ENCODE data around the gene ZBTB6. TPM values are rescaled to one million over a fixed set of nuclear protein-coding genes. Genes with fewer than 3 reads are reported as not detected.
A peak's percentile ranks its signal among the peaks of the same experiment; 100 is the strongest.

The ZBTB6 gene
- total and polyA plus RNA-seq, 2 of the 13 experiments (the other 11 are each of a cell fraction or from before 2014, with no cell fraction given): 3.7 to 7.1 TPM

GRCh38 chr9:122904823-122905710 lies 8.1 kb downstream of the ZBTB6 start, which contains the start of gene RC3H2 (continued):
- TF ChIP-seq ZBTB37 (CRISPR knock-in tag; IDR thresholded peaks at IDR 0.05) (no peak), SYNCRIP (IDR thresholded peaks at IDR 0.05; ENCODE audit: insufficient read depth, low read depth, low read length) (no peak), MEIS2 (CRISPR knock-in tag; IDR thresholded peaks at IDR 0.05) (no peak; the same call in 1 of the 2 replicates), SALL1 (CRISPR knock-in tag; IDR thresholded peaks at IDR 0.05) (peak; percentile 68), ZNF274 (CRISPR knock-in tag; IDR thresholded peaks at IDR 0.05) (peak; percentile 47; the same call in 1 of the 2 replicates), ZNF460 (CRISPR knock-in tag; IDR thresholded peaks at IDR 0.05; ENCODE audit: borderline replicate concordance) (no peak), SIX1 (CRISPR knock-in tag; IDR thresholded peaks at IDR 0.05; ENCODE audit: borderline replicate concordance) (no peak), EHMT2 (IDR thresholded peaks at IDR 0.05; ENCODE audit: borderline replicate concordance, low read depth, low read length) (no peak), YEATS4 (CRISPR knock-in tag; IDR thresholded peaks at IDR 0.05; ENCODE audit: borderline replicate concordance) (peak; percentile 88), CENPX (CRISPR knock-in tag; IDR thresholded peaks at IDR 0.05) (no peak), ISX (CRISPR knock-in tag; conservative IDR thresholded peaks at IDR 0.05) (no peak), NBN (conservative IDR thresholded peaks at IDR 0.05) (no peak), RFX3 (CRISPR knock-in tag; IDR thresholded peaks at IDR 0.05) (no peak), ZKSCAN5 (CRISPR knock-in tag; IDR thresholded peaks at IDR 0.05) (no peak), GATAD1 (CRISPR knock-in tag; IDR thresholded peaks at IDR 0.05) (peak; percentile 92), ATAD3A (CRISPR knock-in tag; IDR thresholded peaks at IDR 0.05) (no peak), NR2C2 (CRISPR knock-in tag; IDR thresholded peaks at IDR 0.05; ENCODE audit: borderline replicate concordance) (peak; percentile 82; the same call in 1 of the 2 replicates), RELA (CRISPR knock-in tag; IDR thresholded peaks at IDR 0.05) (no peak), AKAP8 (CRISPR knock-in tag; IDR thresholded peaks at IDR 0.05) (peak; percentile 62; the same call in 1 of the 2 replicates), ZNF720 (CRISPR knock-in tag; IDR thresholded peaks at IDR 0.05) (no peak), SRSF9 (IDR thresholded peaks at IDR 0.05; ENCODE audit: borderline replicate concordance, insufficient read depth, low read depth, low read length, poor library complexity, severe bottlenecking) (no peak)
- TF ChIP-seq, protein P1, sequence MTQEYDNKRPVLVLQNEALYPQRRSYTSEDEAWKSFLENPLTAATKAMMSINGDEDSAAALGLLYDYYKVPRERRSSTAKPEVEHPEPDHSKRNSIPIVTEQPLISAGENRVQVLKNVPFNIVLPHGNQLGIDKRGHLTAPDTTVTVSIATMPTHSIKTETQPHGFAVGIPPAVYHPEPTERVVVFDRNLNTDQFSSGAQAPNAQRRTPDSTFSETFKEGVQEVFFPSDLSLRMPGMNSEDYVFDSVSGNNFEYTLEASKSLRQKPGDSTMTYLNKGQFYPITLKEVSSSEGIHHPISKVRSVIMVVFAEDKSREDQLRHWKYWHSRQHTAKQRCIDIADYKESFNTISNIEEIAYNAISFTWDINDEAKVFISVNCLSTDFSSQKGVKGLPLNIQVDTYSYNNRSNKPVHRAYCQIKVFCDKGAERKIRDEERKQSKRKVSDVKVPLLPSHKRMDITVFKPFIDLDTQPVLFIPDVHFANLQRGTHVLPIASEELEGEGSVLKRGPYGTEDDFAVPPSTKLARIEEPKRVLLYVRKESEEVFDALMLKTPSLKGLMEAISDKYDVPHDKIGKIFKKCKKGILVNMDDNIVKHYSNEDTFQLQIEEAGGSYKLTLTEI (CRISPR knock-in tag; conservative IDR thresholded peaks at IDR 0.05): no peak
- TF ChIP-seq, protein P2, sequence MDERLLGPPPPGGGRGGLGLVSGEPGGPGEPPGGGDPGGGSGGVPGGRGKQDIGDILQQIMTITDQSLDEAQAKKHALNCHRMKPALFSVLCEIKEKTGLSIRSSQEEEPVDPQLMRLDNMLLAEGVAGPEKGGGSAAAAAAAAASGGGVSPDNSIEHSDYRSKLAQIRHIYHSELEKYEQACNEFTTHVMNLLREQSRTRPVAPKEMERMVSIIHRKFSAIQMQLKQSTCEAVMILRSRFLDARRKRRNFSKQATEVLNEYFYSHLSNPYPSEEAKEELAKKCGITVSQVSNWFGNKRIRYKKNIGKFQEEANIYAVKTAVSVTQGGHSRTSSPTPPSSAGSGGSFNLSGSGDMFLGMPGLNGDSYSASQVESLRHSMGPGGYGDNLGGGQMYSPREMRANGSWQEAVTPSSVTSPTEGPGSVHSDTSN (CRISPR knock-in tag; IDR thresholded peaks at IDR 0.05): no peak
- TF ChIP-seq, protein P3, sequence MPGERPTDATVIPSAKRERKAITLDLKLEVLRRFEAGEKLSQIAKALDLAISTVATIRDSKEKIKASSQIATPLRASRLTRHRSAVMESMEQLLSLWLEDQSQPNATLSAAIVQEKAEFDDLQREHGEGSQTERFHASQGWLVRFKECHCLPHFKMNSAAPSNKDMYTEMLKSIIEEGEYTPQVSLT (CRISPR knock-in tag; IDR thresholded peaks at IDR 0.05; ENCODE audit: borderline replicate concordance, low read depth): no peak

Data from HepG2 (cell line).